Amniotic stem cell (primary cell): ENCODE data around the gene USP9Y.
"Not testable (repeated sequence)": the region's sequence is repeated elsewhere in the genome, so short reads cannot be mapped to it uniquely, and the experiment has no call there.

Experiments
- DNase-seq: peaks from one replicate; lab custom pipeline; 2025; lab: John Stamatoyannopoulos, UW

Gene USP9Y, protein sequence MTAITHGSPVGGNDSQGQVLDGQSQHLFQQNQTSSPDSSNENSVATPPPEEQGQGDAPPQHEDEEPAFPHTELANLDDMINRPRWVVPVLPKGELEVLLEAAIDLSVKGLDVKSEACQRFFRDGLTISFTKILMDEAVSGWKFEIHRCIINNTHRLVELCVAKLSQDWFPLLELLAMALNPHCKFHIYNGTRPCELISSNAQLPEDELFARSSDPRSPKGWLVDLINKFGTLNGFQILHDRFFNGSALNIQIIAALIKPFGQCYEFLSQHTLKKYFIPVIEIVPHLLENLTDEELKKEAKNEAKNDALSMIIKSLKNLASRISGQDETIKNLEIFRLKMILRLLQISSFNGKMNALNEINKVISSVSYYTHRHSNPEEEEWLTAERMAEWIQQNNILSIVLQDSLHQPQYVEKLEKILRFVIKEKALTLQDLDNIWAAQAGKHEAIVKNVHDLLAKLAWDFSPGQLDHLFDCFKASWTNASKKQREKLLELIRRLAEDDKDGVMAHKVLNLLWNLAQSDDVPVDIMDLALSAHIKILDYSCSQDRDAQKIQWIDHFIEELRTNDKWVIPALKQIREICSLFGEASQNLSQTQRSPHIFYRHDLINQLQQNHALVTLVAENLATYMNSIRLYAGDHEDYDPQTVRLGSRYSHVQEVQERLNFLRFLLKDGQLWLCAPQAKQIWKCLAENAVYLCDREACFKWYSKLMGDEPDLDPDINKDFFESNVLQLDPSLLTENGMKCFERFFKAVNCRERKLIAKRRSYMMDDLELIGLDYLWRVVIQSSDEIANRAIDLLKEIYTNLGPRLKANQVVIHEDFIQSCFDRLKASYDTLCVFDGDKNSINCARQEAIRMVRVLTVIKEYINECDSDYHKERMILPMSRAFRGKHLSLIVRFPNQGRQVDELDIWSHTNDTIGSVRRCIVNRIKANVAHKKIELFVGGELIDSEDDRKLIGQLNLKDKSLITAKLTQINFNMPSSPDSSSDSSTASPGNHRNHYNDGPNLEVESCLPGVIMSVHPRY (N-terminal part only)

GRCh38 chrY:12701181-12701695 is at the start of gene USP9Y:
USP9Y (plus strand) TSS chrY:12701231; CDS start chrY:12709448, 8,217 bp downstream.
- no peak for DNase-seq

DNA sequence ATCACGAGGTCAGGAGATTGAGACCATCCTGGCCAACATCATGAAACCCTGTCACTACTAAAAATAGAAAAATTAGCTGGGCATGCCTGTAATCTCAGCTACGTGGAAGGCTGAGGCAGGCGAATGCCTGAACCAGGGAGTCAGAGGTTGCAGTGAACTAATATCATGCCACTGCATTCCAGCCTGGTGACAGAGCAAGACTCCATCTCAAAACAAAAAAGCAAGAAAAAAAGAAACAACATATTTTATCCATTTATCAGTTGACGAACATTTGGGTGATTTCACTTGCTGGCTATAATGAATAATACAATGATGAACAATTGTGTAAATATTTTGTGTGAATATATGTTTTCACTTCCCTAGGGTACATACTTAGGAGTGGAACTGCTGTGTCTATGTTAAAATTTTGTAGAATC is 49.4 kb upstream of the USP9Y start:
- no peak for DNase-seq

- DNase-seq, result no peak
These were observed 39.0 kb upstream of the USP9Y start for GRCh38 chrY:12661745-12662681.

DNA sequence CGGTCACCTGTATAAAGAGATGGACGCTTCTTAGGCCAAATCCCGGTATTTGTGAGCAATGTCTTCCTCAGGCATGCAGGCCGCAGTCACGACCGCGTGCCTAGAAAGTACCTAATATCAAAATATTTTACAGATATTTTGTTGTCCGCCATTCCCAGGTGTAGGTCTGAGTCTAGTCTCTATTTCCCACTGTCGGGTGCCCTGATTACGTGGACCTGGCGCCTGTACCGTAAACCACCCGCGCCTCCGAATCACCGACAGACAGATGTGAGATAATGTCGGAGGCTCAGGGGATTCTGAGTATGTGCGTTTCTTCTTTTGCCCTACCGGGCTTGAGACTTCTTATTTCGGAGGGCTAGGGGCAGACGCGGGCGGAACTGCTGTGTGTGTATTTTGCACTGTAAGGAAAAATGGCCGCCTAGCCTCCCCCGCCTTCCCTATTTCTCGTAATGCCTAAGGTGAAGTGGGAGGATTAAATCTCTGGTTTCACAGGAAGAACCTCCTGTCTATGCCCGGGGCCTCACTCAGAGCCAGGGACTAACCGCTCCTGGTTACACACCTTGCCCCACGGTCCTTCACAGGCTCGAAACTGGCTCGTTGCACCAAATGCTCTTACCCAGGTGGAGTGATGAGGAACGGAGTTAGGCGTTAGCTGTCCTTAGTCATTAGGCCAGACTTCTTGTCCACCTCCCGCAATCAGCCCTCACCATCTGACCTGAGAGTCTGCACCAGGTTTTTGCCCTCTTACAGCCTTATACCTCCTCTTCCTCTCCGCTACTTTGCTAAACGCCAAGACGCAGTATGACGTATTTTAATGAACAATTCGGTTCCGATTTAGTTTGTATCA is 38.1 kb upstream of the USP9Y start:
- DNase-seq, result no peak

DNA sequence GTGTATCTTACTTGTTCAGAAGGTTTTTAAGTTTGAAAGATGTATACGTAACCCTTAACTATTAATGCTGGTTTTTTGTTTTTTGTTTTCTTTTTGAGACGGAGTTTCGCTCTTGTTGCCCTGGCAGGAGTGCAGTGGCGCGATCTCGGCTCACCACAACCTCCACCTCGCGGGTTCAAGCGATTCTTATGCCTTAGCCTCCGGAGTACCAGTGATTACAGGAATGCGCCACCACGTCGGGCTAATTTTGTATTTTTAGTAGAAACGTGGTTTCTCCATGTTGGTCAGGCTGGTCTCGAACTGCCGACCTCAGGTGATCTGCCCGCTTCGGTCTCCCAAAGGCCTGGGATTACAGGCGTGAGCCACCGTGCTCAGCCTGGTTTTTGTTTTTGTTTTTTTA is 37.2 kb upstream of the USP9Y start:
- DNase-seq, result not testable (repeated sequence)

GRCh38 chrY:12678111-12678510 is 22.9 kb upstream of the USP9Y start:
- DNase-seq, result no peak

GRCh38 chrY:12681535-12681934 is 19.5 kb upstream of the USP9Y start:
- DNase-seq, result no peak

- DNase-seq, result no peak
These were observed 12.7 kb upstream of the USP9Y start for GRCh38 chrY:12688337-12688736.

DNA sequence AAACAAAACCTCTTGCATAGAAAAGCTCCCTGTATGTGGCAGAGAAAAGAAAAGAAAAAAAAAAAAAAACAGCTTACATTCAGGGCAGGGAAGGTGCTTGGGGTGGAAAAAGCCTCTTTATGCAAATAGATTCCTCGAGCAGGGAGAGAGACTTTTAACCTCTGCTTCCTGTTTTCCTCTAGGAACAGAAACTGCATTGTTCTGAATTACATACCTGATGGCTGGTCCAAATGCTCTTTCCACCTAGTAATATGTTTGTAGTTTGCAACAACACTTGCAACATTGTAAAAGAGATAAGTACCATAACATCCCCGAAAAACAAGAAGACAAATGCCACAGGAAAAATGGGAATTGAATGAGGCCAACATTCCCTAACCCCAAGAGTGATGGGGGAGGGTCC is 944 bp upstream of the USP9Y start:
- no peak for DNase-seq

DNA sequence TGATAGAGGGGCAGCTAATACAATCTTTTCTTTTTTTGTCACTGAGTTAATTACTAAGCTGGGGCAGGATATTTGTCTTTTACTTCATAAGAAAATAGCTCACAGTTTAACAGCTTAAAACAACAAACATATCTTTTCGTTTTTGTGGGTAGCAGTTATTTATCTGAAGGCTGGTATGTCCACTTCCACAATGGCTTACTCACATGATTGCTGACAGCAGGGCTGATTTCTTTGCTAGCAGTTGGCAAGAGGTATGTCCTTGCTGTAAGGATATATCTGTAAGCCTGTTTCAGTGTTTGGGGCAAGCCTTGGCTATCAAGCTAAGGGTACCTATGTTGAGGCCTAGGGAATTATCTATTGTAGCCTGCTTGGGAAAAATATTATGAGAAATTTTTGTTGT is 1.1 kb downstream of the USP9Y start:
- no peak for DNase-seq

DNA sequence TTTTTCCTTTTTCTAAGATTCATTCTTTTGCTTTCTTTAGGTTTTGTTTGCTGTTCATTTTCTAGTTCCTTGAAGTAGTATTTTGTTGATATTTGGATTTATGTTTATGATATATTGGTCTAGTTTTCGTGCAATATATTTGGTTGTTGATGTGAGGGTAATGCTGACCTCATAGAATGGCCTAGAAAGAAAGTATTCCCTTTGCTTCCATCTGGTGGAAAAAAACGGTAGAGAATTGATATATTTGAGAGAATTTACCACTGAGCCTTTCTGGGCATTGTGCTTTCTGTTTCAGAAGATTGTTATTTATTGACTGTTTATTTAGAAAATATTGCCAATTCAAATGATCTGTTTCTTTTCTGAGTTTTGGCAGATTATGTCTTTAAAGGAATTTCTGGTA is 9.4 kb downstream of the USP9Y start:
- no peak for DNase-seq

DNA sequence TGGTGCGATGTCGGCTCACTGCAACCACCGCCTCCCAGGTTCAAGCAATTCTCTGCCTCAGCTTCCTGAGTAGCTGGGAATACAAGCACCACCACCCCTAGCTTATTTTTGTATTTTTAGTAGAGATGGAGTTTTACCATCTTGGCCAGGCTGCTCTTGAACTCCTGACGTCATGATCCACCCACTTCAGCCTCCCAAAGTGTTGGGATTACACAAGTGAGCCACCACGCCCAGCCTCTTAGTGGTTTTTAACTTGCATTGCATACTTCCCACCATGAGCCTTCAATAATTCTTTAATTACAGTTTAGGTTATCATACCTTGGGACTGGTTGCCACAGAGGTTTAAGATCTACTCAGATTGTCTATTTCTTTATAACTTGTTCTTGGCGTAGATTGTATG is 14.3 kb downstream of the USP9Y start:
- no peak for DNase-seq

DNA sequence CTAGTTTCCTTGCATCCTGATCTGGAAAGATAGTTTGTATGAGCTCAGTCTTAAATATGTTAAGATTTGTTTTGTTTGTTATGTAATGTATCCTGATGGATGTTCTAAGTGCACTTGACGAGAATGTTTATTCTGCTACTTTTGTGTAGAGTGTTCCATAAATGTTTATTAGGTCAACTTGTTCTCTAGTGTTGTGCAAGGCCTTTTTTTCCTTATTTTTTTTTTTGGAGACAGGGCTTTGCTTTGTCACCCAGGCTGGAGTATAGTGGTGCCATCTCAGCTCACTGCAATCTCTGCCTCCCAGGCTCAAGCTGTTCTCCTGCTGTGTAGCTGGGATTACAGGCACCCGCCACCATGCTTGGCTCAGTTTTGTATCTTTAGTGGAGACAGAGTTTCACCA is 28.7 kb downstream of the USP9Y start:
- no peak for DNase-seq

GRCh38 chrY:12733625-12734024 is 32.6 kb downstream of the USP9Y start:
- DNase-seq, result no peak

DNA sequence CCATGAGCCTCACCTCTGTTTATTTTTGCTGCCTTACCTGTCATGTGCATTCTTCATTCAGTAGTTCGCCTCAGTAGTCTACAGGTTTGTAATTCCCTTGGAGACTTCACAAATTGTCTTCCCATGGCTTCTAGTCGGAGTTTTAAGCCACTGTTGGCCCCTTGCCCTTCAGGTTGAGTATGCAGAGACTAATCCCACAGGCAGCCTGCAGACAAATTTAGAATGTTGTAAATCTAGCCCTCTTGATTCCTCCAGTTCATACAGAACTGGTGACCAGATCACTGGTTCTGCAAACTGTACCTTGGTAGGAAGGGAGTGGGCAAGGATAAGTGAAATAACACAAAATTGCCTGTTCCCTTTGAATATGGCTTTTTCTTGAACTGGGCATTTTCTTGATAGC is 33.0 kb downstream of the USP9Y start:
- no peak for DNase-seq

- no peak for DNase-seq
These were observed 40.4 kb downstream of the USP9Y start for GRCh38 chrY:12741414-12741813.

DNA sequence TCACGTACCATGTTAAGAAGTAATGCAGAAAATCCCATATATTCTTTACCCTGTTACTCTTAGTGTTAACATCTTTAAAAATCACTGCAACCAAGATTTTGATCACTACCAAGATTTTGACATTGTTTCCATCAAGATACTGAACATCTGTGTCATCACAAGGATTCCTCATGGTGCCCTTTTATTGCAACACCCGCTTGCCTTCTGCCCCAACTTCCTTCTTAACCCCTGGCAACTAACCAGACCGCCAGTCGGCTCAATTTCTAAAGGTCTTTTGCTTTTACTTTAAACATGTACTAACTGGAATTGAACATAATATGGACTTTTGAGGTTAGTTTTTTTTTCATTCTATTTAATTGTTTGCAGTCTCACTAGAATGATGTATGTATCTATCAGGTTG is 41.7 kb downstream of the USP9Y start:
- DNase-seq, result no peak

GRCh38 chrY:12744091-12744490 is 43.1 kb downstream of the USP9Y start:
- DNase-seq, result no peak

GRCh38 chrY:12749293-12749692 is 48.3 kb downstream of the USP9Y start:
- no peak for DNase-seq

DNA sequence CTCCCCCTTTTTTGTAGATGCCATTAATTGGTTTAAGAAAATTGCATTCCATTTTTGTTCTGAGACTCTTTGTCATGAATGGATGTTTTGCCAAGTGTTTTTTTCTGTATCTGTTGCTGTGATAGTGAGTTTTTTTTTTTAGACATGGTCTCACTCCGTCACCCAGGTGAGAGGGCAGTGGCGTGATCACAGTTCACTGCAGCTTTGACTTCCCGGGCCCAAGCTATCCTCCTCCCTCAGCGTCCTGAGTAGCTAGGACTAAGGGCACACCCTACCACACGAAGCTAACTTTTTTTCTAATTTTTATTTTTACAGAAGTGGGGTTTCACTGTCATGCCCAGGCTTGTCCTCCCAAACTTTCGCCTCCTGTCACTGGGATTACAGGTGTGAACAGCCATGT is 51.8 kb downstream of the USP9Y start:
- DNase-seq, result no peak

DNA sequence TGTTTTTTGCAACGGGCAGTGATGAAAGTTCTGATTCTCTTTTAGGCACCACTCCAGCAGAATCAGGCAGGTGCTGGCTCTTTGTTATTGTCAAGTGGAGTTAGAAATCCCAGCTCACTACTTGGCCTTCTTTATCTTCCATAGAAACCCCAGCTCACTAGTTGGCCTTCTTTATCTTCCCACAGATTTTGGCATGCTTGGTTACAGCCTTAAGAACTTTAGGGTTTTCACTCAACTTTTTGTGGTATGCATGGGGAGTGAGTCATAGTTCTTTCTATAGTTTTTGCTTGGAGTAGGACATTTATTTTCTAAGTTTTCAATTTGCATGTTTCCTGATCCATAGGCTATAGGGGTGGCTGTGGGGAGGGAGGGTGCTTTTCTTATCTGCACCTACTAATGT is 55.0 kb downstream of the USP9Y start:
- no peak for DNase-seq
